ENCODE data around the gene FRMPD1. TPM values are rescaled to one million over a fixed set of nuclear protein-coding genes. Genes with fewer than 3 reads are reported as not detected.

The FRMPD1 gene
- polyA plus RNA-seq, 1 donor from 2014 or later = 0.35 TPM

GRCh38 chr9:37611014-37611413 lies 39.7 kb upstream of the FRMPD1 start:
- H3K4me2 ChIP-seq (ENCODE audit: low read length) = no peak overlapping the region
- H3K9me3 ChIP-seq (ENCODE audit: low read length) = no peaks in the 10 kb centered on the region
- H3K9me2 ChIP-seq (ENCODE audit: insufficient read depth, low read length) = no peaks in the 10 kb centered on the region
- TF ChIP-seq RAD21 (conservative IDR thresholded peaks at IDR 0.05) = no peak
- no peak for TF ChIP-seq SMC3 (conservative IDR thresholded peaks at IDR 0.05; ENCODE audit: poor library complexity)
- no peak for TF ChIP-seq POLR2AphosphoS5 (IDR thresholded peaks at IDR 0.05)
- TF ChIP-seq TAF1 (IDR thresholded peaks at IDR 0.05; ENCODE audit: low read depth) = no peak
- TF ChIP-seq CTCF (IDR thresholded peaks at IDR 0.05; ENCODE audit: poor library complexity, severe bottlenecking) = no peak
- no peak for TF ChIP-seq EZH2 (IDR thresholded peaks at IDR 0.05; ENCODE audit: borderline replicate concordance, insufficient read depth, low read length, poor library complexity, severe bottlenecking)
- TF ChIP-seq REST (IDR thresholded peaks at IDR 0.05; ENCODE audit: borderline replicate concordance) = no peak
- TF ChIP-seq EP300 (conservative IDR thresholded peaks at IDR 0.05; ENCODE audit: poor library complexity, severe bottlenecking) = no peak
- no peak for TF ChIP-seq MXI1 (conservative IDR thresholded peaks at IDR 0.05; ENCODE audit: poor library complexity, severe bottlenecking)
- H3K4me3 ChIP-seq (ENCODE audit: low read length) = no peak overlapping the region
- H3K27me3 ChIP-seq (ENCODE audit: insufficient read depth, low read depth, low read length) = no peaks in the 10 kb centered on the region
- no peaks in the 10 kb centered on the region for H3F3A ChIP-seq (ENCODE audit: insufficient read depth, low read length, poor library complexity, severe bottlenecking)
- no peaks in the 10 kb centered on the region for H4K20me1 ChIP-seq (ENCODE audit: insufficient read depth)
- no peaks in the 10 kb centered on the region for H3K36me3 ChIP-seq (ENCODE audit: insufficient read depth, low read length)
- no peaks in the 10 kb centered on the region for H3K79me2 ChIP-seq (replicated peaks; ENCODE audit: insufficient read depth, low read length)
- H2AFZ ChIP-seq (ENCODE audit: low read depth, low read length) = no peak overlapping the region
- H3K9ac ChIP-seq (ENCODE audit: low read length) = no peak overlapping the region
- no peak overlapping the region for H3K27ac ChIP-seq (ENCODE audit: low read length)

GRCh38 chr9:37611961-37612360 lies 38.8 kb upstream of the FRMPD1 start:
- H3K36me3 ChIP-seq (ENCODE audit: insufficient read depth, low read length) = no peaks in the 10 kb centered on the region
- no peaks in the 10 kb centered on the region for H4K20me1 ChIP-seq (ENCODE audit: insufficient read depth)
- H3K9me2 ChIP-seq (ENCODE audit: insufficient read depth, low read length) = no peaks in the 10 kb centered on the region
- H3K27me3 ChIP-seq (ENCODE audit: insufficient read depth, low read depth, low read length) = no peaks in the 10 kb centered on the region
- no peaks in the 10 kb centered on the region for H3K79me2 ChIP-seq (replicated peaks; ENCODE audit: insufficient read depth, low read length)
- no peaks in the 10 kb centered on the region for H3F3A ChIP-seq (ENCODE audit: insufficient read depth, low read length, poor library complexity, severe bottlenecking)
- H3K4me2 ChIP-seq (ENCODE audit: low read length) = no peak overlapping the region
- no peak overlapping the region for H2AFZ ChIP-seq (ENCODE audit: low read depth, low read length)
- H3K4me3 ChIP-seq (ENCODE audit: low read length) = no peak overlapping the region
- no peak overlapping the region for H3K9ac ChIP-seq (ENCODE audit: low read length)
- no peaks in the 10 kb centered on the region for H3K9me3 ChIP-seq (ENCODE audit: low read length)
- TF ChIP-seq TAF1 (IDR thresholded peaks at IDR 0.05; ENCODE audit: low read depth) (no peak), REST (IDR thresholded peaks at IDR 0.05; ENCODE audit: borderline replicate concordance) (no peak), MXI1 (conservative IDR thresholded peaks at IDR 0.05; ENCODE audit: poor library complexity, severe bottlenecking) (no peak), CTCF (IDR thresholded peaks at IDR 0.05; ENCODE audit: poor library complexity, severe bottlenecking) (no peak)
- no peak overlapping the region for H3K27ac ChIP-seq (ENCODE audit: low read length)
